NCI-H1436 treated with DMSO at 0.1 percent for 48 hours (cell line): ENCODE results near the gene ENTPD2.

Source experiments
- DNase-seq: peaks from one replicate; lab custom pipeline; 2025; lab: John Stamatoyannopoulos, UW

ENTPD2 gene

GRCh38 chr9:137079401-137079787 is 25.5 kb upstream of the ENTPD2 start:
- no peak for DNase-seq

GRCh38 chr9:137078701-137079400 is 25.0 kb upstream of the ENTPD2 start:
- DNase-seq, result no peak

- DNase-seq, result no peak
These were observed 24.2 kb upstream of the ENTPD2 start for GRCh38 chr9:137077758-137078693.

GRCh38 chr9:137077010-137077747 is 23.3 kb upstream of the ENTPD2 start, which contains the start of gene UAP1L1:
TSS of gene UAP1L1 (plus strand) at chr9:137077517. CDS start at chr9:137077533, 16 bp downstream.
- no peak for DNase-seq

GRCh38 chr9:137076636-137077009 is 22.8 kb upstream of the ENTPD2 start:
- no peak for DNase-seq

GRCh38 chr9:137075275-137075775 is 21.5 kb upstream of the ENTPD2 start:
- no peak for DNase-seq

GRCh38 chr9:137074657-137075274 is 20.9 kb upstream of the ENTPD2 start:
- DNase-seq, result no peak

GRCh38 chr9:137073992-137074399 is 20.1 kb upstream of the ENTPD2 start:
- no peak for DNase-seq

GRCh38 chr9:137071282-137071681 is 17.4 kb upstream of the ENTPD2 start:
- no peak for DNase-seq

- peak; percentile 57 for DNase-seq
These were observed 17.0 kb upstream of the ENTPD2 start for GRCh38 chr9:137070906-137071275.

GRCh38 chr9:137070201-137070905 is 16.5 kb upstream of the ENTPD2 start, which contains the start of gene SAPCD2:
TSS of gene SAPCD2 (minus strand) at chr9:137070557. CDS start at chr9:137070460, 97 bp downstream.
- DNase-seq, result peak; percentile 74

- no peak for DNase-seq
These were observed 15.7 kb upstream of the ENTPD2 start for GRCh38 chr9:137069508-137070091.

GRCh38 chr9:137068539-137069507 is 15.0 kb upstream of the ENTPD2 start:
- no peak for DNase-seq

- DNase-seq, result peak; percentile 58
These were observed 14.1 kb upstream of the ENTPD2 start for GRCh38 chr9:137067860-137068538.

GRCh38 chr9:137066096-137066861 is 12.4 kb upstream of the ENTPD2 start:
- no peak for DNase-seq

- DNase-seq, result no peak
These were observed 11.6 kb upstream of the ENTPD2 start for GRCh38 chr9:137065336-137065967.

- DNase-seq, result no peak
These were observed 11.0 kb upstream of the ENTPD2 start for GRCh38 chr9:137064880-137065164.
